Large intestine (tissue), 3 donors: ENCODE results near the gene TDG. TPM values are rescaled to one million over a fixed set of nuclear protein-coding genes. Genes with fewer than 3 reads are reported as not detected.
A peak's percentile ranks its signal among the peaks of the same experiment; 100 is the strongest.

Source experiments
- DNase-seq, 2 donors: peaks; one replicate each; pipeline versions ENCODE4 v3.0.0 to v3.0.0-alpha.2; 2013
- H3K27ac ChIP-seq: one replicate; pipeline ENCODE4 v1.5.1; 2013; ENCODE audit warnings: low read length
- H3K27me3 ChIP-seq: 2 replicates; pipeline ENCODE4 v1.6.1; 2013; ENCODE audit warnings: low read length; ENCODE audit not compliant: control insufficient read depth, insufficient read depth
- H3K36me3 ChIP-seq: 2 replicates; pipeline ENCODE4 v1.6.1; 2013; ENCODE audit warnings: low read length; ENCODE audit not compliant: control insufficient read depth, insufficient read depth
- H3K4me1 ChIP-seq: one replicate; pipeline ENCODE4 v1.6.1; 2013; ENCODE audit warnings: low read length; ENCODE audit not compliant: control insufficient read depth, insufficient read depth
- H3K4me3 ChIP-seq: one replicate; pipeline ENCODE4 v1.5.1; 2013; ENCODE audit warnings: low read length
- H3K9me3 ChIP-seq: one replicate; pipeline ENCODE4 v1.6.1; 2013; ENCODE audit warnings: mild to moderate bottlenecking, low read depth, low read length, moderate library complexity; ENCODE audit not compliant: control insufficient read depth
- WGBS: methylation state at CpG from one replicate; pipeline ENCODE4 v1.1.5; 2013; ENCODE audit warnings: low lambda C conversion rate; ENCODE audit not compliant: insufficient coverage; 5-methylcytosine and 5-hydroxymethylcytosine counted together
- polyA plus RNA-seq: library from polyadenylated mRNA; unstranded; fragments of 120-200 nt; gene quantifications from one replicate; pipeline ENCODE4 v1.2.1, GENCODE V29; 2013

TDG gene
- polyA plus RNA-seq, 1 donor: 44.8 TPM

GRCh38 chr12:103930787-103931735 lies 34.6 kb upstream of the TDG start:
- H3K27ac ChIP-seq: peak overlapping the region; percentile 76
- no peaks in the 10 kb centered on the region for H3K27me3 ChIP-seq
- DNase-seq: peak; percentile 18 to 71
- no peaks in the 10 kb centered on the region for H3K9me3 ChIP-seq
- peaks cover 36% of the 10 kb centered on the region for H3K36me3 ChIP-seq
- peak overlapping the region; percentile 85 for H3K4me3 ChIP-seq
- WGBS: 5% methylated on average over 4 of the region's 37 CpGs
- H3K4me1 ChIP-seq: peaks cover 18% of the 10 kb centered on the region

GRCh38 chr12:103933237-103933636 lies 32.4 kb upstream of the TDG start:
- Histone ChIP-seq H3K4me3 (no peak overlapping the region), H3K9me3 (no peaks in the 10 kb centered on the region), H3K27ac (no peak overlapping the region), H3K36me3 (peaks cover 55% of the 10 kb centered on the region), H3K27me3 (no peaks in the 10 kb centered on the region), H3K4me1 (peaks cover 16% of the 10 kb centered on the region)
- no CpG with 5 or more reads among the region's 2 CpGs for WGBS
- no peak for DNase-seq

GRCh38 chr12:103936679-103937078 lies 29.0 kb upstream of the TDG start:
- Histone ChIP-seq H3K4me3 (no peak overlapping the region), H3K36me3 (peaks cover 81% of the 10 kb centered on the region), H3K4me1 (peaks cover 9% of the 10 kb centered on the region), H3K27me3 (no peaks in the 10 kb centered on the region), H3K27ac (no peak overlapping the region), H3K9me3 (no peaks in the 10 kb centered on the region)
- no peak for DNase-seq
- 100% methylated on average over 1 of the region's 3 CpGs for WGBS

GRCh38 chr12:103944964-103945363 lies 20.7 kb upstream of the TDG start:
- Histone ChIP-seq H3K9me3 (peaks cover 3% of the 10 kb centered on the region), H3K36me3 (peaks cover 86% of the 10 kb centered on the region), H3K27me3 (no peaks in the 10 kb centered on the region), H3K27ac (no peak overlapping the region), H3K4me3 (no peak overlapping the region), H3K4me1 (no peaks in the 10 kb centered on the region)
- no peak for DNase-seq
- WGBS: no CpG with 5 or more reads among the region's 3 CpGs

- Histone ChIP-seq H3K4me1 (no peaks in the 10 kb centered on the region), H3K27ac (no peak overlapping the region), H3K27me3 (no peaks in the 10 kb centered on the region), H3K4me3 (no peak overlapping the region), H3K9me3 (no peaks in the 10 kb centered on the region), H3K36me3 (peaks cover 83% of the 10 kb centered on the region)
- no peak for DNase-seq
- 80% methylated on average over 1 of the region's 7 CpGs for WGBS
Measured at GRCh38 chr12:103947871-103948555, 17.7 kb upstream of the TDG start.

GRCh38 chr12:103948746-103949406 lies 16.8 kb upstream of the TDG start:
- Histone ChIP-seq H3K27me3 (no peaks in the 10 kb centered on the region), H3K4me3 (no peak overlapping the region), H3K27ac (no peak overlapping the region), H3K36me3 (peaks cover 84% of the 10 kb centered on the region), H3K4me1 (no peaks in the 10 kb centered on the region), H3K9me3 (no peaks in the 10 kb centered on the region)
- 89% methylated on average over 3 of the region's 13 CpGs for WGBS
- no peak for DNase-seq

- H3K36me3 ChIP-seq: peaks cover 54% of the 10 kb centered on the region
- no peak overlapping the region for H3K27ac ChIP-seq
- 0% methylated on average over 1 of the region's 1 CpG for WGBS
- DNase-seq: no peak
- H3K4me3 ChIP-seq: no peak overlapping the region
- H3K9me3 ChIP-seq: no peaks in the 10 kb centered on the region
- H3K4me1 ChIP-seq: peaks cover 6% of the 10 kb centered on the region
- H3K27me3 ChIP-seq: no peaks in the 10 kb centered on the region
Measured at GRCh38 chr12:103952497-103952896, 13.2 kb upstream of the TDG start.

- no peaks in the 10 kb centered on the region for H3K9me3 ChIP-seq
- 0% methylated on average over 1 of the region's 7 CpGs for WGBS
- H3K36me3 ChIP-seq: peaks cover 28% of the 10 kb centered on the region
- peak overlapping the region; percentile 92 for H3K27ac ChIP-seq
- peak overlapping the region; percentile 89 for H3K4me3 ChIP-seq
- H3K27me3 ChIP-seq: no peaks in the 10 kb centered on the region
- DNase-seq: no peak
- peaks cover 6% of the 10 kb centered on the region for H3K4me1 ChIP-seq
Measured at GRCh38 chr12:103955811-103956508, 9.7 kb upstream of the TDG start.

- no peaks in the 10 kb centered on the region for H3K9me3 ChIP-seq
- H3K27me3 ChIP-seq: no peaks in the 10 kb centered on the region
- no CpG with 5 or more reads among the region's 31 CpGs for WGBS
- peaks cover 6% of the 10 kb centered on the region for H3K4me1 ChIP-seq
- H3K4me3 ChIP-seq: peak overlapping the region; percentile 89
- no peak for DNase-seq
- peaks cover 23% of the 10 kb centered on the region for H3K36me3 ChIP-seq
- H3K27ac ChIP-seq: peak overlapping the region; percentile 92
Measured at GRCh38 chr12:103956509-103957027, 9.1 kb upstream of the TDG start.
